HG03135 (cell line): ENCODE data around the gene ASTN1.

Source experiments
- ATAC-seq: cut with Tn5 transposase; IDR thresholded peaks from one replicate; pipeline ENCODE4 v1.9.1; 2021; ENCODE audit warnings: mild to moderate bottlenecking, moderate library complexity; ENCODE audit not compliant: unreplicated experiment

Gene ASTN1

DNA sequence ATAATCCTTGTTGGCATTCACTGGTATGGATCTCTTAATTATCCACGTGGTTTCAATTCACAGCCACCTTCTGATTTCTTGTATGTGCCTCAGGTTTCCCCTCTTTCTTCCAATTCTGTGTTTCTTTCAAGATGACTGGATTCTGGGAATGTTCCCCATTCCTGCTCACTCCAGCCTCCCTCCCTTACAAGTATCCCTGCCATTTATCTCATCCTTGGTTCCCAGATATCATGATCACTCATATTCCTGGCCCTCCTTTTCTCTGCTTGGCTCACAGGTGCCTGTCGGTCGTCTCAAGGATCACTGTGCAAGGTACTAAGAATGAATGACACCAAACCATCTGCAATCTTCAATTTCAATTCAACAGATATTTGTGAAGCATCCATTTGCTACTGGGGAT lies 279.2 kb downstream of the ASTN1 start:
- ATAC-seq: no peak

DNA sequence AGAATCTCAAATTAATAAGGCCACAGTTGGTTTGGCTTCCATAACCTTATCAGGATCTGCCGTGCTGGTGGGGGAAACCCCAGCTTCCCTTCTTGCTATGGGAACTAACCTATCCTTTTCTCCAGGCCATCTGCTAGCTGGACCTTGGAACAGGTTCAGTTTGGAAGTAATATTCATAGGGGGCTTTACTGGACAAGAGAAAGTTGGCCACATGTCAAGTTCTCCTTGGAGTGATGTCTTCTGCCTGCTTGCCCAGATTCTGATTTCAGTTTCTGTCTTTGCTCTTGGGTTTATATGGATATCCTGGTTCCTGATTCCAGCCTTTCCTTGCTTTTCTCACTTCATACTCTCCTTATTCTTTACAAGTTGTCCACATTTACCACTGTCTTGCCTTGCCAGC lies 279.6 kb downstream of the ASTN1 start:
- no peak for ATAC-seq

DNA sequence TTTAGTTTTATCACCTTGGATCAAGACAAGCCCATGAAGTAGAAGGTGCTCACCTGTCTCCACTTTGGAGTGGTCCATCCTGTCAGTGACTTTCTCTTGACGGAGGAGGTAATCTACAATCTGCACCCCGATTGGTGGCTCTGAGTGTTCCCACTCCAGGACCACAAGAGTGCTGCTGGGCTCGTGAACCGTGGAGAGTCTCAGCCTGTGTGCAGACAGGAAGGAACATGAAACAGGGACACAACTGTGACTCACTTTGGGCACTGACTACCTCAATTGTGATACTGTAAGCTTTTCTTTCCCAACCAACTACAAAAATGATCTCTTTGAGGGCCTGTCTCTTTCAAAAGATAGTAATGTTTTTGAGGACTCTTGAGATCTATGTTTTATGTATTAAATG lies 280.2 kb downstream of the ASTN1 start:
- ATAC-seq: no peak

DNA sequence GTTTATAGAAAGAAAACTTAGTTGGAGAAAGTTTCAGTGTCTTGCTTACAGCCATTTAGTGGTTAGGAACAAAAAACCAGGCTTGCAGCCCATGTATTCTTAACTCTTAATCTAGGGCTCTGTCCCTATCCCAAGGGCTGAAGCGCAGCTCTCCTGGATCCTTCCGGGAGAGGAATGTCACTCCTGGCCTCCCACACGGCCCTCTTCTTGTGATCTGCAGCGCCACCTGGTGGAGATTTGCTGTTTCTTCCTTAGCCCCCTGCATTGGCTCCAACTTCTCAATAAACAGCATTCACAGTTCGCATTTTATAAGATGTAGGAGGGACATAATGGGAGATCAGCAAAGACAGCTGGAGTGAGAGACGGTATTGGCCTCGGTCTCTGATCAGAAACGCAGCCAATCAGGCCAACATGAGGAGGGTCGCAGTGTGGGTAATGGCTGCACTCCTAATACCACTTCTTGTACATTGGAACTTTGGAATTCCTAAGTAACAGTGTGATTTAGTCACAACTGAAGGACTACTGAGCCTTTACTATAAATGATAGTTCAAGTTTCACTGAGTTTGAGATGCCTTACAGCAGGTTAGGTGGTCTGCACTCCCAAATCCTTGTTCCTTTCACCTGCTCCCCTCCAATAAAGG lies 283.4 kb downstream of the ASTN1 start:
- ATAC-seq: no peak

DNA sequence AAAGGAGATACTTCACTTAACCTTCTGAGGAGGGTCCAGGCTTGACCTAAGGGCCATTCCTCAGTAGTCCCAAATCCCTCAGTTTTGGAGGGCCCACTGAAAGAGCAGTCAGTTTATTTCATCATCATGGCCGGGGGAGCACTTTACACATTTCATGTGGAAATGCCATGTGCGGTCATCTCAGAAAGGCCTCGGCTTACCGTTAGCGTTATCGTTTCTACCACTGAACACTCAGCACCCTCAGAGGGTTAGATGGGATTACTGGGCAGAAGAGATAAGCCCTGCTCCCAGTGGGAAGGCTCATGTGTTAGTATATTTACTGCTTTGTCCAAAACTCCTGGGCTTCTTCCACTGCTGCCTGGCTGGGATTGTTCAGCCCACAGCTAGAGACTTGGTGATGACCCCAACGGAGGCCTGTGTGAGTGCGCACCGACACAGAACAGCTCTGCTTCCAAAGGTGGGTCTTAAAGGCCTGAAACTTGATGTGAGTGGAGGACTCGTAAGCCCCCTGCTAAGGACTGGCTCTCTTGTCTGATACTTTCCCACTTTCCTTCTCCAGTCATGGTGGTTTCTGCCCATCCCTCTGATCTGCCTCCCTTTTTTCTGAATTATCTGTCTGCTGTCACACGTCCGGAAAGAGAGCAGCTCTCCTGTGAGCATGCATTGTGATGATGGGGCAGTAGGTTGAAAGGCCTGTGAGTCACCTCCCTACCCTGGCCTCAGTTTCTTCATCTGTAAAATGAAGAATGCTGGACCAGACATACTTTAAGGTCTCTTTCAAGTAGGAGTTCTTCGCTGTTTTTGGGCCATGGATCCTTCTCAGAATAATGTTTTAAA lies 284.5 kb downstream of the ASTN1 start:
- no peak for ATAC-seq

DNA sequence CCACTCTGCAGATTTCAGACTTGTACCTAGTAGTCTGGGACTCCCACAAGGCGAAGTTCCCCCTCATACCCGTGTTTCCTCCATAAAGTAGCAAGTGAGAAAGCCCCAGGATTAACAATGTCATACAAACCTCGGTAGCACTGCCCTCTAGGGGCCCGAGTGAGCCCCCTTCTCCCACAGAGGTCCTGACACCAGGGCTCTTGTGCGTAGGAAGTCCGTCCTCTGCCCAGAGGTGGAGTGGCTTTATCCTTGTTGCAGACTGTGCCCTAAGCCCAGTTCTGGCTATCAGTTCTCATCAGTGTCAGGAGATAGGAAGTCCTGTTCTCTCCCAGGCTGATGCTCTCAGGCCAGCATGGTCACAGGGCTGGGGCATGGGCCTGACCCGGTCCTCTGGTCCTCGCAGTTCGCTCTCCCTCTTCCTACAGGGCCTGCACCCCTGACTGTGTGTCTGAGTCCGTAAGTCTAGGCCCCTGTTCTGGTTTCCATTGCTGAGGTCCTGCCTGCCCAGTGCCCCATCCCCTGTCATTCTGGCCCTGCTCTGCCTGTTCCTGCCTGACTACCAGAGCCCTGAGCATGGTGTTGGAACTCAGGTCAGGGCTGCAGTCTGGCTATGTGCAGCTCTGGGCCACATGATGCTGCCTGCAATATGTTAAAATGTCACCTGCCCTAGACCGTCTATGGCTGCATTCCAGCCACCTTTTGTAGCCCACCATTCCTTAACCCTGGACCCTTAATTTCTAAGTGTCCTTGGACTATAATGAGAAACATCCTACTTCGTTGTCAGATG lies 285.6 kb downstream of the ASTN1 start:
- ATAC-seq: no peak

GRCh38 chr1:176877557-176877956 lies 287.0 kb downstream of the ASTN1 start:
- ATAC-seq: no peak

GRCh38 chr1:176876966-176877515 lies 287.5 kb downstream of the ASTN1 start:
- no peak for ATAC-seq

DNA sequence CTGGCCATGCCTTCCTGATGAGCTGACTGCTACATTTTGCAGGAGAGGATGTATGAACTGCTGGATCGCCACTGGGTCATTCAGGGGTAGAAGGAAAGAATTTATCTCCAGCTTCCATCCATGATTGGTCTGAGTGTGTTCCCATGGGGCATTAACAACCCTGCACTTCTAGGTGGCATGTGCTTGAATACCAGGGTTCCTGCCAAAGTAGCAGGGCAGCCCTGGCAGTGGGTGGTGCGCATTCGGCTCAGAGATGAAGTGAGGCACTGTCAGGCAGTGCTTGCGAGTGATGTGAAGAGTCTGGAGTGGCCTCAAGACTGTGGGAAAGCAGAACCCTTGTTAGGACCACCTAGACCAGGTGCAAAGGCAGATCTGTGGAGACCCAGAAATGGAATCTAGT lies 294.9 kb downstream of the ASTN1 start:
- no peak for ATAC-seq

DNA sequence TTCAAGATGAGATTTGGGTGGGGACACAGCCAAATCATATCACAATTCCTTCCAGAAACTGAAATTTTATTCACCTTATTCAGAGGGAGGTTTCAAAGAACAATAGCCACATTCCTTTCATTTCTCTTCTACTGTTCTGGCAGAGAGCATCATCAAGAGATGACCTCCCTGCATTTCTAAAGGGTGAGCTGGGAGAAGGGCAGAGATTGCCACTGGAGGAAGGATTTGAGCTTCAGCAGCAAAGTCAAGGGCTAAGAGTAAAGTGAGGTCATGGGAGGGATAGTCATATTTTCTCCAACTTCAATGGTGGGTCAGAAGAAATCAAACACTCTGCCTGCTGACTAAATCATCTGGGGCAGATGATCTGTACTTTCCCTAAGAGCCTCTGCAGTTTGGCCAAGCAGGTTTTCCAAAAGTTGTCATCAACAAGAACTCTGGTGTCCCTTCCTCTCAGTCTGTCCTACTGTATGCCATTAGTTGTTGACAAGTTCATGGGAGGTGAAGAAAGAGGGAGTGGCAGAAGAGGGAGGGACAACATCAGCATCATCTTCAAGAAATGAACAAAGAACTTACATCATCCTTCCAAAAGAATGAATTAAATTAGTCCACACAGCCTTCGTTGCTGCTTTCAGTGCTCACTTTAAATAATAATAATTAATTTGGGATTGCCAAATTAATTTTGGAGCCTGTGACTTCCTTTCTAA lies 298.3 kb downstream of the ASTN1 start:
- no peak for ATAC-seq

- no peak for ATAC-seq
These were observed 300.3 kb downstream of the ASTN1 start for GRCh38 chr1:176864211-176864610.

DNA sequence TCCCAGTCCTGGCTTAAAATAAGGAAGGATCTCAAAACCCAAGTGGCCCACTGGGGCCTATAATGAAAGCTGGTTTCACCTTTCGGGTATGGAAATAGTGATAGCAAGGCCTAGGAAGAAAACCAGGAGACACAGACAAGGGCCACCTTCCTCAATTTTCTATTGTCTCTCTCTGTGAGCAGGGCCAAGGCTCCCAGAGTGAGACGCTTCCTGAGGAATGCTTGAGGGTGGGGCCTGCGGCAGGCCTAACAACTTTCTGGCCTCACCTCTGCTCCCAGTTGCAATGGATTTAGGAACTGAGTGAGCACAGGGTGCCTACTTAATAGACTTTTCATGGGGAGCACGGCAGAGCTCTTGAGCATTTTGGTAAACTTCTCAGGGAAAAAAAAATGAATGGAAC lies 300.9 kb downstream of the ASTN1 start:
- no peak for ATAC-seq

DNA sequence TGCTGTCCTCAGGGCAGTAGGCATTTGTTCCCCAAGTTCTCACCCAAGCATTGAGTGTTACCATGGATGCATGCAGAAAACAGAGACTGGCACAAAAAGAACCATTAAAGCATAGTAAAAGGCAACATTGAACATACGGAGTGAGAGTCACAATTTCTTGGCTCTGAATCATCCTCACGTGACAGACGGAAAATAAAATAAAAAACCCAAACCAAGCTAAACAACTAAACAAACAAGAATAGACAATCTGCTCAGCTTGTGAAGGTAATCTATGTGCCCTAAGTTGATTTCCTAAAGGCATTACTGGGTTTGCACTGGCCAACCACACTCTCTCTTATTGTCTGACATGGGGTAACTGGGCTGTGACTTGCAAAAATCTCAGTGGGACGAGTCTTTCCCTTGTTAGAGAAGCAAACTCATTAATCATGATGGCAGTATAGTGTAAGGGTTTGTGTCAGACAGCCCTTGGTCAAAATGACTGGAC lies 306.0 kb downstream of the ASTN1 start:
- ATAC-seq: no peak

GRCh38 chr1:176857632-176858031 lies 306.9 kb downstream of the ASTN1 start:
- no peak for ATAC-seq

DNA sequence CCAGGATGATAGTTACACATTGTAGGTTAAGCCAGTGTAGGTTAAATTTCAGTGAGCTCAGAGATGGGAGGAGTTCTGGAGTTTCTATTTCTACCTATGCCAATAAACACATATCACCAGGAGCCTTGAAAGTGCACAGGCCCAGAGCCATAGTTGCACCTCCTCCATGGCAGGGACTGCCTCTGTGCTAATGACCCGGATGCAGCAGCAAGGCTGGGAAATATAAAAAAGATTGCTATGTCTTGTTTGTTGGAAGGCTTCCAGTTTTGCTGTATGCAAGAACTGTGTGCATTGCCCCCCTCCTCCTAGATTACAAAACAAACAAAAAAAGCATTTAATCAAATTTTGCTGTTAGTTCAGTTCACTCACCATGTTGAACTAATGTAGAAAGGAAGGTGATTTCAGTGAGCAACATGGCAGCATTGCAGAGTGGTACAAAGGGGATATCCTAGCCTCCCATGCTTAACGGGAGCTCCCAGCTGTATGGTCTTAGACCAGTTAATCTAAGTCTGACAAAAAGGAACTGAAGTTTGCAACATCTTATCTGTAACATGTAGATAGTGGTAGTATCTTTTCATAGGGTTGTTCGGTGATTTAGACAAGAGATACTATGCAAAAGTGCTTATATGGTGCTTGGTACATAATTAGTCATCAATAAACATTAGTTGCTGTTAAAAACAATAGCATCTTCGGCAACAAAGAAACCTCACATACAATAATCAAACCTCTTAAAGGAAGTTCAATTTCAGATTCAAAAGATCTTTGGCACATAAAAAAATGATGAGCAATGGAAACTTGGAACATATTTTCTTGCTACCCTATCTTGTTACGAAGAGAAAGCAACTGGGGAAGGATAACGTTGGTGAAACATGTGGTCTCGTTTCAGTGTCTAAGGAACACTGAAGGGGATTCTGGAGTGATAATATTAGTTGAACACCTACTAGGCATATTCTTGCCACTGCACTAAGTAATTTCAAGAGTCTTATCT lies 309.5 kb downstream of the ASTN1 start:
- ATAC-seq: no peak

DNA sequence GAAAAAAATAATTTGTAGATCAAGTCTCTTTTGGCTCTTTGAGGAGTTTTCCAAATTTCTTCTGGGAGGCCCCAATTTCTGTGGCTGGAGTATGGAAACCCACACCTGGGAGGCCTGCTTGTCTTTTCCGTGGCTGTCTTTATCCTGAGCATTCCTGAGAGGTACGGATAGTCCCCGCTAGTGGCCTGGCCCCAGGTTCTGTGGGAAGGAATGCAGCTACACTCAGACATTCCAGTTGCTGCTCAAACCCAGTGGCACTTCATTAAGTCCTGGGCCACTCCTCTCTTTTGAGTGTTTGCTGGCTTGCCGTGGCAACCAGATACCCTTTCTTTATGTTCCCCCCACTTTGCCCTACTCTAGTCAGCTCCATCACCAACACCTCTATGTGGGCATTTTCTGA lies 310.4 kb downstream of the ASTN1 start:
- no peak for ATAC-seq

- ATAC-seq: no peak
These were observed 311.0 kb downstream of the ASTN1 start for GRCh38 chr1:176853503-176853902.

- ATAC-seq: no peak
These were observed 312.4 kb downstream of the ASTN1 start for GRCh38 chr1:176852124-176852523.

- ATAC-seq: no peak
These were observed 313.6 kb downstream of the ASTN1 start for GRCh38 chr1:176850871-176851270.

- no peak for ATAC-seq
These were observed 315.2 kb downstream of the ASTN1 start for GRCh38 chr1:176849281-176849680.
